COLO829 (cell line): ENCODE measurements around the gene IL1A.
A peak's percentile ranks its signal among the peaks of the same experiment; 100 is the strongest.

Experiments used
- DNase-seq: peaks from one replicate; pipeline ENCODE4 v3.0.0; 2012; ENCODE audit warnings: low spot score

The IL1A gene

DNA sequence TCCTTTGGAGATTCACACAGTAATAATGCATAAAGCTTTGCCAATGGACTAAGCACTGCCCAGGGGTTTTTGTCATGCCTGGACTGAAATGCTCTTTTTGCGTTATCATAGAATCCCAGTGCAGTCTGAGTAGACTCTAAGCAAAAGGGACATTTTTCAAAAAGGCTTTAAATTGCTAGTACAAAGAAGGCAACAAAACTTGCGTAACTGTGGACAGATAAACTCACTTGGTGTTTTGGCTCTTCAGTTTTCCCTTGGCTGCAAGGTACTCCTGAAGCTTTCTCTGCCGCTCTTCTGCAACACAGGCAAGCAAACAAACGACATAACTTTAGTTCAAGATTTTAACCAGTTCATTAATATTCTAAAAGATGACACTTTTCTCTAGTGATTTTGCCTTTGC is 22.0 kb downstream of the IL1A start:
- no peak for DNase-seq

DNA sequence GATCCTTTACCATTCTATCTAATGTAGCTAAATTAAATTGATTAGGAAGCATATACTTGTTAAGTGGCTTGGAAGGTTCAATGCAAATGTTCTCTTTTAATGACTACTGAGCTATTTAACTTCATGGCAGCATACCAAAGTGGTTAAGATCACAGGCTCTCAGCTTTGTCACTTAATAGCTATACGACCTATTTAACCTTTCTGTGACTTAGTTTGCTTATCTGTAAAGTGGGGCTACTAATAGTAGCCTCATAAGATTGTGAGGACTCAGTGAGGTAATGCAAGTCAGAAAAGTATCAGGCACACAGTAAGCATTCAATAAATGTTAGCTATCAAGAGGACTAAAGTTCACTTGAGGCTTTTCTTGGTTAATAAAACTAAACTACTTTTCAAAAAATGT is 24.1 kb downstream of the IL1A start:
- DNase-seq = no peak

DNA sequence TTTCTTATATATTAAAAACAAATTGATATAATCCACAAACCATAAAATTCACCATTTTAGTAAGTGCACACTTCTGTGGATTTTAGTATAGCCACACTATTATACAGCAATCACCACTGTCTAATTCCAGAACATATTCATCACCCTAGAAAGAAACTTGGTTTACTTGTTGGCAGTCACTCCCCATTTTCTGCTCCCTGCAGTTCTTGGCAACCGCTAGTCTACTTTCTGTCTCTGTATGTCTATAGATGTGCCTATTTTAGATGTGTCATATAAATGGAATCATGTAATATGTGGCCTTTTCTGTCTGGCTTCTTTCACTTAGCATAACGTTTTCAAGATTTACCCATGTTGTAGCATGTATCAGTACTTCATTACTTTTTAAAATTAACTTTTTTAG is 25.6 kb downstream of the IL1A start:
- DNase-seq = no peak

DNA sequence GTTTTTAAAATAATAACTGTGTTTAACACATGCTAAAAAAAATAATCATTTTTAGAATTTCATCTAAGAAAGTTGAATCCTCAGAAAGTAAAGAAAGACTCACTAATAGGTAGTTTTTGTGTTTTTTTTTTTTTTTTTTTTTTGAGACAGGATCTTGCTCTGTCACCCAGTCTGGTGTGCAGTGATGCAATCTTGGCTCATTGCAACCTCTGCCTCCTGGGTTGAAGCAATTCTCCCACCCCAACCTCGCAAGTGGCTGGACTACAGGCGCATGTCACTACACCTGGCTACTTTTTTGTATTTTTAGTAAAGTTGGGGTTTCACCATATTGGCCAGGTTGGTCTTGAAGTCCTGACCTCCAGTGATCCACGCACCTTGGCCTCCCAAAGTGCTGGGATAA is 27.0 kb downstream of the IL1A start:
- DNase-seq = no peak

DNA sequence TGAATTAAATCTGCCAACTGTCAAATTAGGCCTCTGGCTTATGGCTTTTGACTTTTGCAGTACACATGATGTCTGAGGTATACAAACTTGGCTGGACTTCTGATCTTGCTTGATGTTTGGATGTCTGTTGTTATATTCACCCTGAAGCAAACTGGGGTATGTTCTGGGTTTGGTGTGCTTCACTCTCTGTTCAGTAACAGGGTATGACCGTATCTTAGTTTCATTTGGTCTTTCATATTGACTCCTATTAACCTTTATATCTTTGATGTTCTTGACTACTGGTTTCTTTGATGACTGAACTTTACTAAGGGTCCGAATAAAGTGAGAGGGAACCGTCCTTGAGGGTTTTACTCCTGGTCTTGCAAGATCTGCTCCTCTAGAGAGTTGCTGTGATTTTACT is 28.1 kb downstream of the IL1A start:
- no peak for DNase-seq

DNA sequence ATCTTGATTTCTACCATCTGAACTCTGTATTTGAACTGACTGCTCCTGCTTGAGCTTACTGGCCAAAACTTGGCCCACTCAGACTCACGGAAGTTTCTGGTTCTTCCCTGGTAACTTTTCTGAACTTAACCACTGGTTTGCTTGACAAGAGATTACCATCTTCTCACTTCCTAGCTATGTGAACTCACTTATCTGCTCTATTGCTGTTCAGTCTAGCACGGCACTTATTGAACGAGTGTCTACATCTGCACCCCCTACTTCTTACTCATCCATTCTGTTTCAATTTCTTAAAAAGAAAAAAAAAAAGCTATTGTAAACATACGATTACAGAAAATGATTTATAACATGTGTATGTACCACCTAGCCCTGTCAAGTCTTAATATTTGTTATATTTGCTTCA is 28.8 kb downstream of the IL1A start:
- no peak for DNase-seq

DNA sequence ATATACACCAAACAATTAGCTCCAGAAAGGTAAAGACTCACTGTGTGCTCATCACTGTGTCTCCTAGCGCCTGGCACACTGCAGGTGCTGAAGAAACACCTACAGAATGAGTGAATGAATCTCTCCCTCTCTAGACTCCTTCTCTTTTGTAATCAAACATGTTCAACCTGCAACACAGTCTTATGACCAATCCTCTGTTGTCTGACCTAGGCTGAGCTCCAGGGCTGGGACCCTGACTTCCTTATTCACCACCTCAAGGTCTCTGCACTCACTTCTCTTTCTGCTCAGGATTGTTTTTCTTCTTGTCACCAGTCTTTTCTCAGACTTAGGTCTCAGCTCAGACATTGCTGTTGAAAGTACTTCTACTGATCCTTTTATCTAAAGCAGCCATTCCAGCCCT is 29.7 kb downstream of the IL1A start:
- no peak for DNase-seq

DNA sequence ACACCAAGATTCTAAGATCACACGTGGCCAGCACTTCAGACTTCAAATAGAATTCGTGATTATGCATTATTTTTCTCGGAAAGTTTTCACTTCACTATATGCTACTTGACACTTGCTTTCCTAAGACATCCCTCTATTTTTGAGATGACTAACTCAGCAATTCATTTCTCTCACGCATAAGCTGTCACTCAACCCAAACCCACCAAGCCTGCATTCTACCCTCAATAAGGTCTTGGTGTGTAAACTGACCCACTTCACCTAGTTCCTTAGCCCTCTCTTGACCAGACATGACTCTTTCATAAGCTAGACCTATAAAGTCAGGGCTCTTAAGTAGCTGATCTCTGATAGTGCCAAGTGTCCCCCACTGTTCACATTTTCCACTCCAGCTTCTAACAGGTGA is 31.6 kb downstream of the IL1A start:
- DNase-seq = no peak

DNA sequence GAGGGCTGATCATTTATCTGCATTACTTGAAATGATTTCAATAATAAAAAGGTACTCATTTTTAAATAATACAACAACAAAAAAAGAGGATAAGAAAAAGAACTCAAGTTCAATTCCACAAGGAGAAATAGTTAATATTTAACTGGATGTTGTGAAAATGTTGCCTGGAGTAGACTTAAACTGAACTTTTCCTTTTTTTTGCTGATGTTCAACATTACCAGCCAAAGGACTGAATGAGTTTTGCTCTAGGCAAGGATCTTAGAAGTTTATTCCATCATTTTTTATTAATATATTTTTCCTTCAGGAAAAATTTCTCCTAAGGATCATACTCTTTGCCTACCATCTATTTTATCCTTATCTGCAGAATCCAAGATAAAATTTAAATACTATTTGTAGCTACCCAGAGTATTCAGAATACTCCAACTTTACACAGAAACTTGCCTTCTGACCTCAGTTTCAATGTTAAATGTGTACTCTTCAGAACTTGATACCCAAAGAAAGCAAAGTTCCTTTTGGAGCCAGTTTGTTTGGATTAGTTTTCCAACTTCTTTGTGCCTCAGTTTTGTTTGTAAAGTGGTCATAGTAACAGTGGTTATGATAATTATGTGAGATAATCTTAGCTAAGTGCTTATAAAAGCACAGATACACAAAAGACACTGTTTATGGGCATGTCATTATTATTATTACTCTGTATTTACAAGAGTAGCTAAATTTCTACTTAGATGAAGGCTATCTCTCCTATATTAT is 32.7 kb downstream of the IL1A start:
- no peak for DNase-seq

DNA sequence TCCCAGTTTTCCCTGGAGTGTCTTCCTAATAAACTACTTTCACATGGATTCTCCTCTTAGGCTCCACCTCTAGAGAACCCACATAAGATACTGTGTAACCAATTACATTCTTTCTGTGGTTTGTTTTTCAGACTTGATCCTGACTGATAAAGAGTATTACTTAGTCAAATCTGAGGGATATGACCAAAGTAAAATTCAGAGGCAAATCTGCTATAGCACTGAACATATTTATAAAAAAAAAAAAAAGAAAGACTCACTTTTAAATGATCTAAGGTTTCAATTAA is 33.8 kb downstream of the IL1A start:
- no peak for DNase-seq

DNA sequence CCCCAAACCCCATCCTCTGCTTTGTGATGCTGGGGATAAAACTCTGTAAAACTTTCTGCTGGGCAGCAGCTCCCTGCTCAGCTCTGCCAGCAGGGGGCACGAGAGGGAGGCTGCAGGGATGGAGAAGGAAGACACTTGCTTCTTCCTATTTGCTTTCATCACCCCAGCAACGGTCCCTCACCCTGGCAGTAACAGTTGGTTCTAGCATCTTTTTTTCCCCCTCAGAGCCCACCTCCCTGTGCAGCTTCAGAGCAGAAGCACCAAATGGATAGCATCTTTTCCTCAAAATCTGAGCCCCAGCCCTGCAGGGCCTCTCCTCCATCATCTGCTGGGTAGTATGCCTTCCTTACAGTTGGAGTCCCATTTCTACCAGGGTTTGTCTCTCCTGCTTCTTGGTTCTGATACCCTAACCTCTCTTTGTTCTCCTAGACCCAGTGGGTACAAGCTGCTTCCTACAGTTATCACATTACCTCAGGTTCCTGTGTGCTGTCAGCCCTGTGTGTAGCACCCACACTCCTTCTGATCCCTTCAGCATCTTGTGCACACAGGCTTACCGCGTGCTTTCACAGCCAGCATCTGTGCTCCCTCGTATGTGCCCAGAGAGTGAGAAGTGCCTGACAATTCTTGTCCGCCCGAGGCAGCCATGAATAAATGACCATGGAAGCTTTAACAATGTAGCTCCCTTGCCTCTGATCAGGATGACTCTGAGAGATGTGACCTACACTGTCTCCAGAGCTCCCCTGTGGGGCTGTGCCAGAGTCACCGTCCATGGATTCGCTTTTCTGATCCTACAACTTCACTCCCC is 34.3 kb downstream of the IL1A start:
- DNase-seq = peak; percentile 83

DNA sequence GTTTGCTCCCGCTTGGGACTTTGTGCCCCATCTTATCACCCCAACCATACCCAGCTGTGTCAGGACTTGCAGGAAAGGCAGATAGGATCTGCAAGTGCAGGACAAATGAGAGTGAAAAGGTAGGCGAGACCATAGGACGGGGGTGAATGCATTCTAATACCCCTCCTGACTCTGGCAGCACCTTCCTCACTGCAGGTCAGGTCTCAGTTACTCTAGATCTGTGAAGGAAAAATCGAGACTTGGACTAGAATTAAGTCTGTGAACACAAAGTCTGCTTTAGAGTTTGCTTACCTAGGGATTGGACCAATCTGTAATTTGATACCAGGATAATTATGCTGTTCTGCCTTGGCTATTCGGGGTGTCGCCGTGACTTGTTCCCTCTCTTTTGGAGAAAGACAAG is 43.8 kb downstream of the IL1A start:
- no peak for DNase-seq

DNA sequence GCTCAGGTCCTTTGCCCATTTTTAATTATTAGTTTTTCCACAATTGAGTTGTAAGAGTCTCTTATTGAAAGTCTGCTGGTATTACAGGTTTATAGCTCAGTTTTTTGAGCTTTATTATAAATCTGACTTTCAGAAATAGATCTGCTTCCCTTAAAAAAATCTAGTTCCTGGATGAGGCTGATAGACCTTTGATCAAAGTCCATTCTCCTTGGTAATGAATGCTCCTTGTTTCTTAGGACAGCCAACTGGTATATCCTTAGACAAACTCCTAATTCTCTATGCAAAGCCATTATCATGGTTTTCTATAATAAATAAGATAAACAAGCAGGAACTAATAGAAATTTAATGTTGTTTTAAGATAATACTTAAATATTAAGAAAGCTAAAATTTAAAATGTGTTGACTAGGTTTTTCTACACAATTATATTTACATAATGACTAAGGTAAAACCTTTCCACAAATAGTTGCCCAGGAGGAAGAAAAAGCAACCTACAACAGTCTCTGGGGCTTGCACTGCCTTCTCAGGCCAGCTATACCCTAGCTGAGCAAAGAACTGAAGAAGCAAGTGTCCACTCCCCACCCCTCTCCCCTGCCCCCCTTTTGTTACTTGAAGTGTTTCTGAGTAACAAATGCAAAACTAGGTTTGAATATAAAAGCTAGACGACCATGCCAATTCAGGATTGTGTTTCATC is 46.6 kb downstream of the IL1A start:
- no peak for DNase-seq

DNA sequence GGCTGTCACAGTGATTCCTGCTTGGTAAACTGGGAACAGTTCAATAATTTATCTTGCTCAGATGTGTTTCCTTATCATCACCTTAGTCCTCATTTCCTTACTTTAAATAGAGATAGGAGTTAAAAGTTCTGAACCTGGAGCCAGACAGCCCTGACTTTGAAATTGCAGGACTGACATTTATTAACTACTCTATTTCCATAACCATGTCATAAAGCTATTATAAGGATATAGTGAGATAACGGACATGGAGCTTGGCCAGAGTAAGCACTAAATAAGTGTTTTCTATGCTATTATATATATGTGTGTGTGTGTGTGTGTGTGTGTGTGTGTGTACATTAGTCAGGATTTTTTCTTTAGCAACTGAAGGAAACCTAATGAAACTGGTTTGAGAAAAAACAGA is 50.4 kb downstream of the IL1A start:
- DNase-seq = no peak

DNA sequence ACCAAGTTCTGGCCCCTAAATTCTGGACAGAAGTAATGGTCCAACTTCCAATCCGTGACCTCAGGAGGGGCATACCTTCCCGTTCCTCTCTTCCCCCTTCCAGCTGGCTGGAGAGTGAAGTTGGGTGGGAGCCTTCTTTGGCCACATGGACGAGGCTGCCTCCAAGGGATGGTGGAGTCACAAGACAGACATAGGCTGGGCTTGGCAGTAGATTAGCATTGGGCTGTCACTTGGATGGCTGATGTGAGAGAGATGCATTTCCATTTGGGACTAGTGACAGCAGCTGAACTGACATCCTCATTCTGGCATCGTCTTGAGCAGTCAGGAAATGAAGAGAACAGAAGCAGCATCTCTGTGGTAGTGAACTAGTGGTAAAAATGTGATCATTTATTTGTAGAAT is 50.8 kb downstream of the IL1A start:
- DNase-seq = no peak

DNA sequence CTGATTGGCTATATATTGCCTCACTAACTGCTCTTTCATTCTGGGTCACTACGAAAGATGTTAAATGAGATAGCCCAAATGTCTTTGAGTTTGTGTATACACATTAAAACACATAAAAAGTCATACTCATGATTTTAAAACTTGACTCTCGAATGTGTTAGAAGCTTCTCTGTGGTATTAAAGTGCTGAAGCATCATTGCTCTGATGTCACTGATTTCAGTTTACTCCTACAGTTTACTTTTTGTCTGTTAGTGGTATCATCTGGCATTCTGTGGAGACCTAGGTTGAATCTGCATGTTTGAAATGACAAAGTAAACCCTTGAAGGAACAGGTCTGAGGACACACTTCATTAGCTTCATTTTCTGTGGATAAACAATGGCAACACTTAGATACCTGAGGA is 52.8 kb downstream of the IL1A start:
- no peak for DNase-seq

DNA sequence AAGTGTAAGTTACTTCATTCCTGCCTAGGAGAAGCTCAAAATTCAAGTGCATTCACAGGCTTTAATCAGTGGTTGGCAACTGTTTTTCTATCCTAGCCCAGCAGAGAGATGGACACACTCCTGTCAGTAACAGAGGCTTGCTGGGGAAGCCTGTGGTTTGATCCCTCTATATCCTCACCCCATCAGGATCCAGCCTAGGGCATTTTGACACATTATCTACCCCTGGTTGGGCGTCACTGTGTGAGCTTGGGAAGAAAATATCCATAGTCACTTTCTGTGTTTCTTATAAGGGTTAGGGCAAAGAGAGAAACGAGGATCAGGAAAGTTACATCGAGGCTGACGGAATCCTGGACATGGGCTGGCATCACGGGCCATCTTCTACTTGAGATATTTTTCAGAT is 53.5 kb downstream of the IL1A start:
- DNase-seq = no peak

DNA sequence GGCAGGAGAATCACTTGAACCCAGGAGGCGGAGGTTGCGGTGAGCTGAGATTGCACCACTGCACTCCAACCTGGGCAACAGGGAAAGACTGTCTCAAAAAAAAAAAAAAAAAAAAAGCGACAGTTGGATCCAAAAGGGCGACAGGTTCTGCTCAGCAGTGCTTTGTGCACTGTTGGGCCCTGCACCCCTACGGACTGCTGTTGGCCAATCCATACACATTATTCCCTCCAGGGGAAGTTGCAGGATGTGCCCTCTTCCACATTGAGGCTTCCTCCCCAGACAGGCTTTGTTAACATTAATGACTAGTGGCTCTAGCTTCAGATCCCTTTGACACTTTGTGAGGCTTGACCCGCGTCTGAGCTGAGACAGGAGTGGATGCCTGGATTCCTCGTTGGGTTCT is 54.1 kb downstream of the IL1A start:
- no peak for DNase-seq

DNA sequence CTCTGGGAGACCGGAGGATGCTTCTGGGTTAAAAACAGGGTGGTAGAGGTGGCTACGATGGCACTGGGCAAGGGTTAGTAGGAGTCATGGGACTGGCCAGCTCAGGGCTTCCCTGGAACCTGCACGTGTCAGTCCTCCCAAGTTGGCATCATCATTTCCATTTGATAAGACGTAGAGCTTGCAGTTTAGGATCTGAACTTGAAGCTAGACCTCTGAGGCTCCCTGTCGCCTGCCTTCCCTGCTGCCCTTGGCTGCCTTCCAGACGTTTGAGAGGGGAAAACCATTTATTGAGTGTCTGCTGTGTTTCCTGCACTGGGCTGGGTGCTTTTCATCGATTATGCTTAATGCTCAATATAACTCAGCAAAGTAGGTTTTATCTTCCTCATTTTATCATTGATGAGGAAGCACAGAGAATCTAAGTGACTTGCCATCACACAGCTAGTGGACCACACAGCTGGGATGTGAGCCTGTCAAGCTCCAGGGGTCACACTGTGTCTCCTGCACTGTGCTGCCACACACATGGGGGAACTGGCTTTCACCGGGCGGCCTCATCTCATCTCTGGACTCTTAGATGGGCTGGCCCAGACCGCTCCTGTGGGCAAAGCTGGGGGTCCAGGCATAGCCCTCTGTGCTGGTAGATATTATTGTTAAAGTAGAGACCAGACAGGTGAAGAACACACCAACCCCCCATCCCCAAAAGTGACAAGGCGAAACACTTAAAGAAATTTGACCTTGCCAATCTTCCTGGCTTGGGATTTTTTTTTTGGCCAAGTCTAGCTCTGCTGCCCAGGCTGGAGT is 55.7 kb downstream of the IL1A start:
- no peak for DNase-seq

DNA sequence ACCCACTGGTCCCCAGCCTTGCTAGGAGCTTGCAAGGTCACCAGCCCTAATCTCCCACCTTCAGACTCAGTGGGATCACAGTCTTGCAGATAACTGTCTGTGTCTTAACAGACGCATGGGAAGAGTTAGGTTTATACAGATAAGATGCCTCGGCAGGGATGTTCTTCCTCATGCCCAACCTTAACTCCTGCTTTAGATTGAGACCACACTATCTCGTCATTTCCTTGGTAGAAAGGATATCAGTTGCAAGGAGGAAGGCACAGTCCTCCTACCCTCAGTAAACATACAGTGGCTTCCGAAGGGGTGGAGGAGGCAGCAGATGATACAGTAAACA is 56.3 kb downstream of the IL1A start:
- no peak for DNase-seq

DNA sequence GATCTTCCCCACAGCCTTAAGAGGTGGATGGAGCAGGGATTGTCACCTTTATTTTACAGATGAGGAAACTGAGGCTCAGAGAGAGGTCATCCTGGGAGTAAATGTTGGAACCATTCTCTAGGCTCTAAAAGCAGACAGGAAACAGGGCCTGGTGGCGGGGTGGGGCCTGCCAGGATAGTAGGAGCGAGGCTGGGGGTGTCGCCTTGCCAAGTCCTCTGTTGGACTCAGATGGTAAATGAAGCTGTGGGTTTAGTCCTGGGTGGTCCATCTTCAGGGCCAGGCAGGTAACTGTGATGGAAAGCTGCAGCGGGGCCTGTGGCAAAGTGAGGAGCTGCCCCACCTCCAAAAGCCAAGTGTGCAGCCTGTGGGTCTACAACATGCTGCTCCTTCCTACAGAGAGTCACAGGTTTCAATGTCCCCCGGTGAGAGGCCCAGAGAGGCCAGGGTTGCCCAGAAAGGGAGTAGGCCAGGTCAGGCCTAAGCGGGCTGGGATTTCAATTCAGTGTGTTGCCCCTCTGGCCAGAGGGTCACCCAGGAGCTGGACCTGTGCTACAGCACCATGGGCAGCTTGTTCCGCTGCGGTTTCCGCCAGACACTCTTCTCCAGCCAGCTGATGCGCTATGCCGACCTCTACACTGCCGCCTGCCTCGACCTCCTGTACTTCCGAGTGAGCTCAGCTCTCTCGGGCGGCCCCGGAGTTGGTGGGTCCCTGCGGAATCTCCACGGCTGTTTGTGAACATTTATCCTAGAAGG is 56.8 kb downstream of the IL1A start:
- DNase-seq = no peak
